ENCODE measurements around the gene TEAD3.

The TEAD3 gene

DNA sequence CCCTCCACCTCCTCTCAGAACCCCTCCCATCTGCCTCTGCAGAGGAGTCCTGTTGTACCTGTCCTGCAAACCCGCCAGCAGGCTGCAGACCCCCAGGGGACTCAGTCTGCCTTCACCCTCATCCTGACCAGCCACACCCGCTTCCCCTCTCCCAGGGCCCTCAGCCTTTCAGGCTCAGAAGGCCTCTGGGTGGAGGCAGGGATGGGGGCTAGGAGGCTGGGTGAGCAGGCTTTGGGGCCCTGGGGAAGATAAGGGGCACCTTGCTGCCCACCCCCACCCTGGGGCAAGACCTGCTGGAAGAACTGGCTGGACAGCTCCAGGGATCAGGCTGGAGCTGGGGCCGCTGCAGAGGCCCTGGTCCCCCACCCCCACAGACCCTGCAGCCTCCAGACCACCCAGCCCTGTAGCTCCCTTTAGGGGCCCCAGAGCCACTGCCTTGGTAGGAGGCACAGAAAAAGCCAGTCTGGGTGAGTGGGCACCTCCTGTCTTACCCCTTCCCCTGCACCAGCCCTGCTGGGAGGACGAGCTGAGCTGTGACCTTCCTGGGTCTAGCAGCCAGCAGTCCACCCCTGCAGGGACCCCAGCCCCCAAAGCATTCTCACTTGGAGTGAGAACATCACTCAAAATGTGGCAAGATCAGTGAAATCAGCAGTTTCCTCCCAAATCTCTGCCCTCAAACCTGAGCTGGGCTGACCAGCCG, 5.2 kb downstream of the TEAD3 start:
- ATAC-seq (ENCODE audit: low read depth) = no peak
- H3K4me1 Mint-ChIP-seq = peaks cover 9% of the 10 kb centered on the region
- no peak overlapping the region for H3K27ac Mint-ChIP-seq
- H3K36me3 Mint-ChIP-seq = no peaks in the 10 kb centered on the region
- H3K27me3 Mint-ChIP-seq = peaks cover 19% of the 10 kb centered on the region
- no peaks in the 10 kb centered on the region for H3K9me3 Mint-ChIP-seq
- no peak overlapping the region for H3K4me3 Mint-ChIP-seq
- DNase-seq (ENCODE audit: low spot score in 2 of 2) = no peak

DNA sequence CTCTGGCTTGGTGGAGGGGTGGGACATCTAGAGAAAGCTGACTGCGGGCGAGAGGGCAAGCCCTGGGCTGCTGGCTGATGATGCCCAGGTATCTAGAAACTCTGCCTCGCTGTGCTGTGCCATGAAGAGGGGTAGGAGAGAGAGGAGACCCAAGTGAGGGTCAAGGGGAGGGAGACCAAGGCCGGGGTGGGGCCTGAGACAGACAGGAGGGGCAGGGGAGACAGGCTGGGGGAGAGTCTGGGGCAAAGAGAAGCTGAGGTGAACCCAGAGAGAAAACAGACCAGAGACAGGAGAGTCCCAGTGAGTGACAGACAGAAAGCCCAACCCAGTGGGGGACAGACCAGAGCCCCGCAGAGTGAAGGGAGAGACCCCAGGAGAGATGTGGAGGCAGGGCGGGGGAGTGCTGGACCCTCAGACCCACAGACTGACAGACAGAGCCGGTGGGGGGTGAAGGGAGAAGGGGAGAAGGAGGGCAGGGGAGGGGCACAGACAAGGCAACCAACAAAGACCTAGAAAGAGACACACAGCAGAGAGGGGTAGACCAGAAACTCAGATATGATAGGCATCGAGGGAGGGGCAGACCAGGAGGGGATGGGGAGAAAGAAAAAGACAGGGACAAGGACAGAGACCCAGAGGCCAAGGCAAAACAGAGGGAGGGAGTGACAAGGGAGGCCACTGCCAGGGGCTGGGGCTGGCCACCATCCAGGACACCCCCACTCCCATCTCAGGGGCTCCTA, 5.9 kb downstream of the TEAD3 start:
- H3K27ac Mint-ChIP-seq = no peak overlapping the region

DNA sequence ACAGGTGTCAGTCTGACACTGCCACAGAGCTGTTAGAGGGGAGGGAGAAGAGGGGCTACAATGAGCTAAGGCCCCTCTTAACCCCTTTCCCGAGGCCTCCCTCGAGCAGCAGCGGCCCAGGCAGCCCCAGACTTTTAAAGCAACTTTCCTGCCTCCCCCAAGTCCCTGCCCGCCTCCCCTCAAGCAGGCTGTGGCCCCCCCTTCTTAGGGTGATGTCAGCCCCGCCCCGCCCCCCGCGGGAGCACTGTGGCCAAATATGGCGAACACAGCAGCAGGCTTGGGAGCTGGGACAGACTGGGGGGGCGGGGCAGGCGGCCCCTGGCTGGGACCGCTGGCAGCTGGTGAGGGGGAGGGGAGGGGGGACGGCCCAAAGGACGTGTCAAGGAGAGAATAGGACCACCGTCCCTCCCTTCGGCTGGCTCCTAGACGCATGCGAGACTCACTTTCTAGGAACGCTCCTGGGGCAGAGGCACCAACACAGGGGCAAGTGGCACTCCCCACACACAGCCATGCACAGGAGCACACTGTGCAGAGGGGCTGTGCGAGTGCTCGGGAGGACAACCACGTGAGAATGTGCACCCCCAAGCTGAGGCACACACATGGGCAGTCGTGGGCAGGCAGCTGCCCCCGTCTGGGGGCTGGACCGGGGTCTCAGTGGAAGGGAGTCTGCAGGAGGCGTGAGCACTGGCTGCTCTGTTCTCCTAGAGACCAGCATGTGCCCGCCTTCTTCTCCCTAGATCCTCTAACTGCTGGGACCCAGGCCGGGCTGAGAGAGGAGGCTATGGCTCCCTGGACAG, 6.7 kb downstream of the TEAD3 start:
- Mint-ChIP-seq H3K4me1 (peaks cover 9% of the 10 kb centered on the region), H3K27me3 (peaks cover 19% of the 10 kb centered on the region), H3K4me3 (no peak overlapping the region), H3K9me3 (no peaks in the 10 kb centered on the region), H3K36me3 (no peaks in the 10 kb centered on the region), H3K27ac (no peak overlapping the region)
- DNase-seq (ENCODE audit: low spot score in 2 of 2) (no peak), ATAC-seq (ENCODE audit: low read depth) (no peak)

More for the DNA sequence above, 5.9 kb downstream of the TEAD3 start:
- H3K4me1 Mint-ChIP-seq = peaks cover 9% of the 10 kb centered on the region
- H3K27me3 Mint-ChIP-seq = peaks cover 19% of the 10 kb centered on the region
- ATAC-seq (ENCODE audit: low read depth) = no peak
- no peaks in the 10 kb centered on the region for H3K36me3 Mint-ChIP-seq
- H3K4me3 Mint-ChIP-seq = no peak overlapping the region
- no peak for DNase-seq (ENCODE audit: low spot score in 2 of 2)
- no peaks in the 10 kb centered on the region for H3K9me3 Mint-ChIP-seq

DNA sequence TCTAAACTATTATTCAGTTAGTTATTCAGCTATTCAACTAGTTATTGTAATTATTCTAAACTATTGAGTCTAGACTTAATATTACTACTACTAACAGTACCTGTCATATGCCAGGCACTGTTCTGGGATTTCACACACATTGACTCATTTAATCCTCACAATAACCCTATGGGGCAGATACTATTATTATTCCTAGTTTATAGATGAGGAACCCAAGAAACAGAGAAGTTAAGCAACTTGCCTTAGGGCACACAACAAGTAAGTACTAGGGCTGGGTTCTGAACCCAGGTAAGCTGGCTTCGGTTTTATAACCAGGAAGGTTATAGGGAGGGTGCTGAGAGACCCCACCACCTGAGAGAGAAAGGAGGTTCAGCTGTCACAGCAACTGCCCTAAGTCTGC, 7.8 kb downstream of the TEAD3 start:
- H3K27me3 Mint-ChIP-seq = peaks cover 17% of the 10 kb centered on the region
- DNase-seq (ENCODE audit: low spot score in 2 of 2) (no peak), ATAC-seq (ENCODE audit: low read depth) (no peak)
- no peaks in the 10 kb centered on the region for H3K36me3 Mint-ChIP-seq
- no peaks in the 10 kb centered on the region for H3K9me3 Mint-ChIP-seq
- H3K4me1 Mint-ChIP-seq = peaks cover 9% of the 10 kb centered on the region
- no peak overlapping the region for H3K4me3 Mint-ChIP-seq
- no peak overlapping the region for H3K27ac Mint-ChIP-seq

DNA sequence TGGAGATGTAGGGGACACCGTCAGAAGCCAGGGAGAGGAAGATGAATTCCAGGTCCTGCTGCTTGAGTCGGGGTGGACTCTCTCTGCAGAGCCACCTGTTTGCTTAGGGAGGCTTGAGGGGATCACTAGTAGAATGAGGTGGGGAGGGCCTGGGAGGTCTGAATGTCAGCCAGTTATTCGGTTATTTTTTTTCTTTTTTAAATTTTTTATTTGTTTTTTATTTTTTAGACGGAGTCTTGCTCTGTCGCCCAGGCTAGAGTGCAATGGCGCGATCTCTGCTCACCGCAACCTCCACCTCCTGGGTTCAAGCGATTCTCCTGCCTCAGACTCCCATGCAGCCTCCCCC, 8.4 kb downstream of the TEAD3 start:
- peaks cover 13% of the 10 kb centered on the region for H3K27me3 Mint-ChIP-seq
- H3K9me3 Mint-ChIP-seq = no peaks in the 10 kb centered on the region
- peaks cover 8% of the 10 kb centered on the region for H3K4me1 Mint-ChIP-seq
- ATAC-seq (ENCODE audit: low read depth) (no peak), DNase-seq (ENCODE audit: low spot score in 2 of 2) (no peak)
- no peaks in the 10 kb centered on the region for H3K36me3 Mint-ChIP-seq
- no peak overlapping the region for H3K4me3 Mint-ChIP-seq
- no peak overlapping the region for H3K27ac Mint-ChIP-seq

DNA sequence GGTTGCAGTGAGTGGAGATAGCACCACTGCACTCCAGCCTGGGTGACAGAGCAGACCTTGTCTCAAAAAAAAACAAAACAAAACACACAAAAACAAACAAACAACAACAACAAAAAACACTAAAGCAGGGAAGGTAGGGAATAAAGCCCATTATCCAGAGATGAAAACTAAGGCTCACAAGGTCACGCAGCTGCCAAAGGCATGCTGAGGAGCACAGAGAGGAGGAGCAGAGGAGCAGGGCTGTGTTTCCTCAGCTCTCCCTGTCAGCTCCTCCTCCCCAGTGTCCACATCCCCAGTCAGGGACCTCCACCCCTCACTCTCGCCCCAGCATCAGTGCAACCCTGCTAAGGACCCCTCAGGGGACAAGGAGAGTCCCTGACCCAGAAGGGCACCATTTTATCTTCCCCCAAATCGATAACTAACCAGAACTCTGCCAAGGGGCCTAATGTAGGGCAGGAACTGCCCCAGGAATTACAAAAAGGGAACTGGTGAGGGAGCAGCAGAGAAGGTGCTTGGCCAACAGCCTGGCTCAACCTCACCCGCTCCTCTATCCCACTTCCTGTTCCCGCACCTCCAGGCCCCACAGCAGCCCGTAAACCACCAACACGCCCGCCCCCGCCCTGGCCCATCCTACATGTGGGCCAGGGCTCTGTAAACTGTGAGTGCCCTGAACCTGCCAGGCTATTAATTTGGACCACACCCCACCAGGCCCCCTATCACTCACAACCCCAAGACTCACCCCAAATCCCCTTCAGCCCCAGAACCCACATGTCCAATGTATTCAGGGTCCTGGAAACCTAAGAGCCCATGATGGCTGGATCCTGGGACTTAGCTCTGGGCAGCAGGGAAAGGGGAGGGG, 9.0 kb downstream of the TEAD3 start:
- no peak for DNase-seq (ENCODE audit: low spot score in 2 of 2)
- ATAC-seq (ENCODE audit: low read depth) = no peak
- H3K4me3 Mint-ChIP-seq = no peak overlapping the region
- no peaks in the 10 kb centered on the region for H3K9me3 Mint-ChIP-seq
- no peak overlapping the region for H3K27ac Mint-ChIP-seq
- H3K27me3 Mint-ChIP-seq = peaks cover 9% of the 10 kb centered on the region
- no peaks in the 10 kb centered on the region for H3K36me3 Mint-ChIP-seq
- H3K4me1 Mint-ChIP-seq = peaks cover 8% of the 10 kb centered on the region

DNA sequence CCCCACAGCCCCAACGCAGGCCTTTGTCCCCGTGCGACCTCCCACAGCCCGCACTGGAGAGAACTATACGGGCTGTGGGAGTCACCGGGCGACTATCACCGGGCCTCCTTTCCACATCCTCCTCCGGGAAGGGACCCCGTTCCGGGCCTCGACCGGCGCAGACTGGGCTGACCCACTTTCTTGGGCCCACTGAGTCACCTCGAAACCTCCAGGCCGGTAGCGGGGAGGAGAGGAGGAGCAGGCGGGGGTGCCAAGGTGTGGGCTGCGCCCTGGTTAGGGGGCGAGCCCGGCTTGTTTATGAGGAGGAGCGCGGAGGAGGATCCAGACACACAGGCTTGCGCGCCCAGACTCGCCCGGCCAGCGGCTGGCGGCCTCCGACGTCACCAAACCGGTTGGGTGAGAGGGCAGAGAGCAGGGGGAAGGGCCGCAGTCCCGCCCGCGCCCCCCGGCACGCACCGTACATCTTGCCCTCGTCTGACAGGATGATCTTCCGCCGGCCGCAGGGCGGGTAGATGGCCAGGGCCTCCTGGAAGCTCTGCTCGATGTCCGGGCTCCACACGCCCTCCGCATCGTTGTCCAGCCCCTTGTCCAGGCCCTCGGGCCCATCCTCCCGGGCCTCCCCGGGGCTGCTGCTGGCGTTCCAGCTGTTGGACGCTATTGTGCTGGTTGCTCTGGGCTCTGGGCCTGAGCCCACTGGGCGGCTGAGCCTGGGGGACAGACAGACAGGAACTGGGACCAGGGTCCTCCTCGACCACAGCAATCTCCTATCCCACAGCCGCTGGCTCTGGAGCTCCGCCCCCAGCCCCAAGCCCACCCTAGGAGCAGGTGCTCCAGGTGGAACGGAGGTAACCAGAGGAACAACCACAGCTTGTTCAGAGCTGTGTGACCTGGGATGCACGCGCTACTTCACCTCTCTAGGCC, 10.6 kb downstream of the TEAD3 start:
- no peak overlapping the region for H3K4me3 Mint-ChIP-seq
- no peak overlapping the region for H3K27ac Mint-ChIP-seq
- no peaks in the 10 kb centered on the region for H3K36me3 Mint-ChIP-seq
- ATAC-seq (ENCODE audit: low read depth) = no peak
- no peak for DNase-seq (ENCODE audit: low spot score in 2 of 2)
- peaks cover 6% of the 10 kb centered on the region for H3K27me3 Mint-ChIP-seq
- peaks cover 7% of the 10 kb centered on the region for H3K4me1 Mint-ChIP-seq
- no peaks in the 10 kb centered on the region for H3K9me3 Mint-ChIP-seq

DNA sequence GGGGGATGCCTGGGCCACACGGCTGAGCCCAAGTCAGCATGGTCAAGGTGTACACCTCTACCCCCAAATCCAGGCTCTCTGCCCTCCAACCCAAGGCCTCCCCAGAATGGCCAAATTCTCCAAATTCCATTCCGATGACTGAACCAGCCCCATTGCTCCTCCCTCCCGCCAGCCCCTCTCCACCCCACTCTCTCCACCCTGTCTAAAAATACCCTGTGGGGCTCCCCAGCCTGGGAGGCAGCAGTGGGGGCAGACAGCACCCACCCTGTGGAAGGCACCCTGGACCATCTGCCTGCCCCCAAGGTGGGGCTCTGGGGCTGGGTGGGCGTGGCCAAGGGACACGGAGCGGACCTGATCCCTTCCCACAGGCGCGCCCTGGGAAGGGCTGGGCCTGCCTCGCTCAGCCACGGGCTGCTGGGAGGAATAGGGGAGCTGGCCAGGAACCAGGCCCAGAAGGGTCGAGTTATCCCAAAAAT, 11.4 kb downstream of the TEAD3 start:
- H3K27me3 Mint-ChIP-seq = no peaks in the 10 kb centered on the region
- DNase-seq (ENCODE audit: low spot score in 2 of 2) = no peak
- no peaks in the 10 kb centered on the region for H3K36me3 Mint-ChIP-seq
- no peak overlapping the region for H3K27ac Mint-ChIP-seq
- ATAC-seq (ENCODE audit: low read depth) = no peak
- peaks cover 3% of the 10 kb centered on the region for H3K4me1 Mint-ChIP-seq
- H3K9me3 Mint-ChIP-seq = no peaks in the 10 kb centered on the region
- no peak overlapping the region for H3K4me3 Mint-ChIP-seq

DNA sequence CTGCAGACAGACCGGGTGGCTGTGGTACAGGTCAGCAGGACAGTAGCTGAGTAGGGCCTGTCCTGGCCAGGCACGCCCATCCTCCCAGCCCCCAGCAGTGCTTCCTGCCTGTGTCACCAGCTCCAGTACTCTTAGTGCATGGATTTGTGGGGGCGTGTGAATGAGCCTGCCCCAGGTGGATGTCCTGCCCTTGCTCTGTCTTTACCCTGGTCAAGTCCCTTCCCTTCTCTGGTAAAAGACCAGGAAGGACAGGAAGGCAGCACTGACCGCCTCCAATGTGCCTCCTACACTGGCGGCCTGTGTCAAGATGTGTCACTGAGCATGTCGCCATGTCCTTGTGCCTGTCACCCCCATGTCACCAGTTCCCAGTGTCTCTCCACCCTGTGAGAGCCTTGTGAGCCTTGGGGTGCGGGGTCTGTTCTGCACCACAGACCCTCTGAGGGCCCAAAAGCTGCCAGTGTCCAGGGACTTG, 11.9 kb downstream of the TEAD3 start:
- H3K9me3 Mint-ChIP-seq = no peaks in the 10 kb centered on the region
- peaks cover 3% of the 10 kb centered on the region for H3K4me1 Mint-ChIP-seq
- no peak overlapping the region for H3K27ac Mint-ChIP-seq
- DNase-seq (ENCODE audit: low spot score in 2 of 2) (no peak), ATAC-seq (ENCODE audit: low read depth) (no peak)
- H3K27me3 Mint-ChIP-seq = no peaks in the 10 kb centered on the region
- no peak overlapping the region for H3K4me3 Mint-ChIP-seq
- H3K36me3 Mint-ChIP-seq = no peaks in the 10 kb centered on the region

DNA sequence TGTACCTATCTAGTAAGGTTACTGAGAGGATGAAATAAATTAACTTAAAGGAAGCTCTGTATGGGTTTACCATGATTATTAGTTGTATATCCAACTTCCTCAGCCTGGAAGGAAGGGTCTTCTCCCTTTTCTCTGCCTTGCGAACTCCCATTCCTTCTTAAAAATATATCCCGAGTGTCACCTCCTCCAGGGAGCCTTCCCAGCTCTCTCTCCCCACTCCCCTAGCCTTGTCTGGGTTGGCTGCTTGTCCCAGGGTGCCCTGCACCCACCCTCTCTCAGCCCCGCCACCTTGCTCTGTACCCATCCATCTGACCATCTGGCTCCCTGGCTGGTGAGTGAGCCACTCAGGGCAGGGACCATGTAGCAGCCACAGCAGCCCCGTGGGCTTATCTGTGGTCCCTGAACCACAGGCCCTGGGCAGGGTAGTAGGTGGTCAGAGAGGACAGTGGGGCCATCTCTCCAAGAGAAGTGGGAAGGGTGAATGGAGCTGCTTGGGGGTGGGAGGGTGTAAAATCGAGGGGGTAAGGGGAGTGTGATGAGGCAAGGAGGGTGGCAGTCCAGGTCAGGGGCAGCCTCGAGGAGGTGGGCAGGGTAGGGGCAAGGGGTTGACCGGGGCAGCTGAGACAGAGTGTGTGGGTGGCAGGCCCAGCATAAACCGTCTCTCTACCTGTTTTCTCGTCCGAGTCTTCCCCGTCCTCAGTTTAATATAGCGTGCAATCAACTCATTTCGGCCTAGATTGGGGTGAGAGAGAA, 12.8 kb downstream of the TEAD3 start:
- H3K4me1 Mint-ChIP-seq = peaks cover 3% of the 10 kb centered on the region

DNA sequence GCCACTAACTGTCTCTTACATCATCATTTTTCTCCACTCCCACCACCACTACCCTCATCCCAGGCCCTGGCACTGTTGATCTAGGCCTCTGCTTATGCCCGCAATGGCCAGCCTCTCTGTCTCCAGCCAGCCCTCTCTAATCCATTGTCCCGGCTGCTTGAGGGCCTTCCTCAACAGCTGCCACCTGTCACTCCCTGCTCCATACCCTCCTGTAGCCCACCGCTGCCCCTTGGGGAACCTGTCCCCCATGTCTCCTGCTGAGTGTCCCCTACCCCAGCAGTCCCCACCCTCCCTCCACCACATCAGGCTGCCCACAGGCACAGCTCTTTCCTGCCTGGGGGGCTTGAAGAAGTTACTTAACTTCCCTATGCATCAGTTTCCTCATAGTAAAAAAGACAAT, 13.4 kb downstream of the TEAD3 start:
- Mint-ChIP-seq H3K4me1 (peaks cover 3% of the 10 kb centered on the region), H3K9me3 (no peaks in the 10 kb centered on the region), H3K36me3 (no peaks in the 10 kb centered on the region), H3K27ac (no peak overlapping the region), H3K27me3 (no peaks in the 10 kb centered on the region), H3K4me3 (no peak overlapping the region)
- ATAC-seq (ENCODE audit: low read depth) = no peak
- DNase-seq (ENCODE audit: low spot score in 2 of 2) = no peak

More for the DNA sequence above, 12.8 kb downstream of the TEAD3 start:
- Mint-ChIP-seq H3K27ac (no peak overlapping the region), H3K27me3 (no peaks in the 10 kb centered on the region), H3K36me3 (no peaks in the 10 kb centered on the region), H3K4me3 (no peak overlapping the region), H3K9me3 (no peaks in the 10 kb centered on the region)
- DNase-seq (ENCODE audit: low spot score in 2 of 2) = no peak
- no peak for ATAC-seq (ENCODE audit: low read depth)

DNA sequence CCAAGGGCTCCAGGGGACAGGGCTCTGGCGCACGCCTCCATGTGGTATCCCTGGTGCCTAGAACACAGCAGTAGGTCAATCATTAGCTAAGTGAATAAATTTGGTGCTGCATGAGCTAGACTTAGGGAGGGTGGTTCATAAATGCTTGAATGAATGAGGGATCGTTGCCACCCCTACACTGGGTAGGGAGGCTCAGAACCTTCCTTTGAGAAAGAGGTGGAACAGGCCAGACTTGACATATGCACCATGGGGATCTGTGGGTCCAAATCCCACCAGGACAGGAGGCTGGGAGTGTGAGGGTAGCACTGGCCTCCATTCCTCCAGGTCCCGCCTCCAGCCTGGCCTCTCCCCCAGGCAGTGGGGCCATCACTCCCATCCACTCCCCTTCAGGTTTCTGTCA, 13.8 kb downstream of the TEAD3 start:
- Mint-ChIP-seq H3K4me1 (peaks cover 3% of the 10 kb centered on the region), H3K27me3 (no peaks in the 10 kb centered on the region), H3K9me3 (no peaks in the 10 kb centered on the region), H3K4me3 (no peak overlapping the region), H3K27ac (no peak overlapping the region), H3K36me3 (no peaks in the 10 kb centered on the region)
- DNase-seq (ENCODE audit: low spot score in 2 of 2) (no peak), ATAC-seq (ENCODE audit: low read depth) (no peak)

Measured in memory B cell (primary cell).